ENCODE results near the gene GSTT2B.
"Not testable (repeated sequence)": the region's sequence is repeated elsewhere in the genome, so short reads cannot be mapped to it uniquely, and the experiment has no call there.

GSTT2B gene

DNA sequence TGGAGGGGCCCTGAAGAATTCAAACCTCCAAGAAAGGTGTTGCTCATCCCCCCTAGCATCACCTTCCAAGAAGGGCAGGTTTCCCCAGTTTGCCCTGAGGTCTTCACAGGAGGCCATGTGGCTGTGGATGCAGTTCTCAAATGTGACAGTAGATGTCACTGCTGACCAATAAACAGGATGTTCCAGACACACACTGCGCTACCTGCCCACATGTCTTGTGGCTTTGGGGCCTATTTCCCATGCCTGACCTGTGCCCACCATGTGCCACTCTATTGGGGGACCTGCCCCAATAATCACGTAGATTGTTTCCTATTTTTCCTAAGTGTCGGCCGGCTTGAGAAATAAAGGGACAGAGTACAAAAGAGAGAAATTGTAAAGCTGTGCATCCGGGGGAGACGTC is 23.4 kb upstream of the GSTT2B start:
- DNase-seq = no peak

DNA sequence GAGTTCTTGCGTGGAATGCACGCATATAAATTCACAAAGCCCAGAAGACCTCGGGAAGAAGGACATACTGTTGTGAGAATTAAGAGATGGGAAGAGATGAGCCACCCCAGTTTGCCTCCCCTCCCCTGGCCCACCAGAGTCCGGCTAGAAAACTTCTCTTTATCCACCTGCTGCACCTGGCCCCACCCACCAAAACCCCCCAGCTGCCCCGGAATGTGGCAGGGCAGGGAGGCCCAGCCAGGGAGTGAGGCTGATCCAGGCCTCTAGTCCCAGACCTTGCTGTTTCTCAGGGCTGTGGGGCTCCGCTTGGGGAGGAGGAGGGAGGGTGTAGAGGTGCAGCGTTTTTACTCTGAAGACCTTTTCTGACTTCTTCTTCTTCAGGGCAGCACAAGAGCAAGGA is 19.6 kb upstream of the GSTT2B start:
- DNase-seq = not testable (repeated sequence)

DNA sequence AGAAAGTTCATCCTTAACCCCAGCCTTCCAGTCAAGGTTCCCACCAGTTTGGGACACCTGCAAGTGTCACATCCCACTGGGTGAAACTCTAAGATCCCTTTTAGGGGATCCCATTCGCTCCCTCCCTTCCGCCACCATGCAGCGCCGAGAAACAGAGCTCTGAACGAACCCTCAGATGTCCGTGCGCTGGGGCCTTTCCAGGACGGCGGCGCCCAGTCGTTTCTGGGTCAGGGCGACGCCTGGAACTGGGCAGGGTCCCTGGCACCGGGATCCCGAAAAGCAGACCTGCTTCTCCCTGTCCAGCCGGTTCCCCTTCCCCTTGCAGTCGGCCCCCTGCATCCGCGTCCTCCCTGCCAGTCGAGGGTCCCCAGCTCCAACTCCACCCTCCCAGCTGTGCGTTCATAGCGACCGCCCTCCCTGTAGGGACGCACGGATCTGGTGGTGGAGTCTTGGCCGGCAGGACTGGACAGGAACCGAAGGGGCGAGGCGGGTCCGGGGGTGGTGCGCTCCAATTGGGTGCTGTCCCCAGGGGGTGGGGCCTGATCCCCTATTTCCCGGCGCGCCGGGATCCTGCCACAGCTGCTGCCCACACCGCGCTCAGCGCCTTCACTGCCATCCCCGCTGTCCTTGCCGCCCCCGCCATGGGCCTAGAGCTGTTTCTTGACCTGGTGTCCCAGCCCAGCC is 18.7 kb upstream of the GSTT2B start, which contains the start of gene GSTT2:
TSS of gene GSTT2 (plus strand) at position 578 of the 684 bp plus-strand sequence.
- DNase-seq = not testable (repeated sequence)

DNA sequence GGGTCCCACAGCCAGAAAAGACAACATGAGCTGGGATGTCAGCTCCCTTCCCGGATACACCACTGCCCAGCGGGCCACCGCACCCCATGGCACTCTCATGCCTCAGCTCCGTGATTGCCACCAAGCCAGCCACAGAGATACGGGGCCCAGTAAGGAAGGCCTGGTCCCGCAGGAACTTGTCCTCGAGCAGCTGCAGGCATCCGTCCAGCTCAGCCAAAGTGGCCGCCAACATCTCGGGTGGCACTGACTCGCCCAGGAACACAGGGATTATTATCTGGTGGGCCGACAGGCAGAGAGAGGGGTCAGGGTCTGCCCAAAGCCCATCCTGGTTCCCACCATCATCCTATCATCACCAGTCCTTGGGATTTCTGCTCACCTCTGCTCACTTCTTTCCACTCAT is 16.3 kb upstream of the GSTT2B start:
- DNase-seq = not testable (repeated sequence)

DNA sequence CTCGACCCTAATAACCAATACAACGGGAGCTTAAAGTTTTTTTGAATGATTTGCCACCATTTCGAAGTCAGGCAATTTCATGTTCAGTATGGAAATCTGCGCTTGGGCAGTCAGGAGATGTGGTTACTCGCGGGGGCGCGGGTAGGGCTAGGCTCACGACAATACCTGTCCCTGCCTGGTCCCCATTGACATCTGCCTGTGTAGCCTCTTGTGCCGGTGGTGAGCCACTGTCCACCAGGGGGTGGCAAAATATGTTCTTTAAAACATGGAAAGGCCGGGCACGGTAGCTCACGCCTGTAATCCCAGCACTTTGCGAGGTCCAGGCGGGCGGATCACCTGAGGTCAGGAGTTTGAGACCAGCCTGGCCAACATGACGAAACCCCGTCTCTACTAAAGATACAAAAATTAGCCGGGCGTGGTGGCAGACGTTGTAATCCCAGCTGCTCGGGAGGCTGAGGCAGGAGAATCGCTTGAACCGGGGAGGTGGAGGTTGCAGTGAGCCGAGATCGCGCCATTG is 13.9 kb upstream of the GSTT2B start:
- not testable (repeated sequence) for DNase-seq

DNA sequence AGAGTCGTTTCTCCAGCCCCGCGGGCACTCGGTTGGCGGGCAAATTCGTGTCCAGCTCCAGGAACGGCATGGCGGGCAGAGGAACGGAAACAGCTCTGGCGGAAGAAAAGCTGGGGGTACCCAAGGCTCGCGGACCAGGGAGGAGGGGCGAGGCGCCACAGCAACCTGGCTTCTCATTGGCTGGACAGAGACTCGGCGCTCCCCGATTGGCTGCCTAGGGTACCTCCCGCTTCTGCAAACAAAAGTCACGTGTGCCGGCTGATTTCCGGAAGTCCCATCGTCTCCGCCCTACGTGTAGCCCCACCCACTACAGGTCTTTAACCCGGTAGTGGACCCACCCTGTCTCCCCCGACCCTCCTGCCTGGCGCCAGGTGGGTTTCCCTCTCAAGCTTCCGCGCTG is 13.3 kb upstream of the GSTT2B start, which contains the start of gene DDT:
TSS of gene DDT (minus strand) at position 97 of the 400 bp plus-strand sequence. CDS start at position 70, 27 bp downstream.
- DNase-seq = not testable (repeated sequence)

DNA sequence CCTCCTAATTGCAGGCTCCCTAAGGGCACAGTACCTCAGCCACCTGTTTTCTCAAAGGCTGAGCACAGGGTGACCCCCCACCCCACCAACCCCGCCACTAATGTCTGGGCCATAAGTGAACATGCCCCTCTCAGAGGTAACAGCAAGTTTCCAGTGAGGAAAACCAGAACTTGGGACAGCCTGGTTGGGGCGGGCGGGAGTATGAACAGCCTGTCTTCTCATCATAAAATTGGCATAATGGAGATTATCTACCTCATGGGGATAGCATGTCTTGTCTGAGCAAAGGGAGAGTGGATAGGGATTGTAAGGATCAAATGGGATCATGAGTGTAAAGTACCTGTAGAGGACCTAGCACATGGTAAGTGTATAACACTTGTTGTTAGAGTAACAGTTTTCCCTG is 10.9 kb upstream of the GSTT2B start:
- DNase-seq = not testable (repeated sequence)

DNA sequence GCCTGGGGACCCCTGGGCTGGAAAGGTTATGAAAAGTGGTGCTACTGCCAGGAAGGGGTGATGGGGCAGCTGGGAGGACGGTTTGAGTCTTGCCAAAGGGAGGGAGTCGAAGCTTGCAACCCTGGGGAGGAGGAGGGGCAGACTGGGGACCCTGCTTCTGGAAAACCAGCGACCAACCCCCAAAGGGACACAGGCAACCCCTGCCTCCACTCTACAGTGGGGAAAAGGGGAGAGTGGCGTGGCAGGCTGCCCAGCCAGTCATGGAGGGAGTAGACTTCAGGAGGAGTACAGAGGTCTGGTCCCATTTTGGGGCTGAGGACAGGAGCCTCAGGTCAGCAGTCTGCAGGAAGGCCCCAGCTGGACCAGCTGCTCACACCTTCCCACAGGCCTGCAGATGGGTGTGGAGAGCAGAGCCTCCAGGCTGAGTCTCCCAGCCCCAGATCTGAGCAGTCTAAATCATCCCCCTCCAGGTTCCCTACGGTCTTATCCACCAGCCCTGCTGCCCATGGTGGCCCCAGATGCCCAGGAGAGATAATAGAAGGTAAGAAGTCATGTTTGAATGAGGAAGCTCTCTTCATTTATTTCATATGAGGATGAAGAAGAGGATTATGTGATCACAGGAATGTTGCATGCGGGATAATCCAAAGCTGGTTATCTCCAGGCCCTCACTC is 10.0 kb upstream of the GSTT2B start:
- no peak for DNase-seq

DNA sequence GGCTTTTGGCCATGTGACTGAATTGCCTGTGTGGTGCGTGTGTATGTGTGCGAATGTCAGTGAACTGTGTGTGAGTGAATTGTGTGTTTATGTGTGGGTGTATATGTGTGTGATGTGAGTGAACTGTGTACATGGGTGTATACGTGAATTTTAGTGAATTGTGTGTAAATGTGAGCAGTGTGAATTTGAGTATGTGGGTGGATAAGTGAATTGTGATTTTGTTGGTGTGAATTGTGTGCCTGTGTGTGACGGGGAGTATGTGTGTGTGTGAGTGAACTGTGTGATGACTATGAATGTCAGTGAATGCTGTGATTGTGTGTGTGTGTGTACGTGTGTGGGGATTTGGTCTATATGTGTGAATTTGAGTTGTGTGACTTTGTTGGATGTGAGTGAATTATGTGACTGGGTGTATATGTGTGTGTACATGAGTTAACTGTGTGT is 9.2 kb upstream of the GSTT2B start:
- DNase-seq = no peak

DNA sequence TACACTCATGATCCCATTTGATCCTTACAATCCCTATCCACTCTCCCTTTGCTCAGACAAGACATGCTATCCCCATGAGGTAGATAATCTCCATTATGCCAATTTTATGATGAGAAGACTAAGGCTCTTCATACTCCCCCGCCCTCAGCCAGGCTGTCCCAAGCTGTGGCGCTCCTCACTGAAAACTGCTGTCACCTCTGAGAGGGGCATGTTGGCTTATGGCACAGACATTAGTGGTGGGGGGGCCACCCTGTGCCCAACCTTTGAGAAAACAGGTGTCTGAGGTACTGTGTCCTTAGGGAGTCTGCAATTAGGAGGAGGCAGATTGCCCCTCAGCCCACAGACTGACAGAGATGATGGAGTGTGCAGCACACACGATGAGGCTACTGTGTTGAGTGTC is 8.1 kb upstream of the GSTT2B start:
- no peak for DNase-seq

DNA sequence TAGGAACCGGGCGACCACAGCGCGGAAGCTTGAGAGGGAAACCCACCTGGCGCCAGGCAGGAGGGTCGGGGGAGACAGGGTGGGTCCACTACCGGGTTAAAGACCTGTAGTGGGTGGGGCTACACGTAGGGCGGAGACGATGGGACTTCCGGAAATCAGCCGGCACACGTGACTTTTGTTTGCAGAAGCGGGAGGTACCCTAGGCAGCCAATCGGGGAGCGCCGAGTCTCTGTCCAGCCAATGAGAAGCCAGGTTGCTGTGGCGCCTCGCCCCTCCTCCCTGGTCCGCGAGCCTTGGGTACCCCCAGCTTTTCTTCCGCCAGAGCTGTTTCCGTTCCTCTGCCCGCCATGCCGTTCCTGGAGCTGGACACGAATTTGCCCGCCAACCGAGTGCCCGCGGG is 5.6 kb upstream of the GSTT2B start, which contains the start of gene DDTL:
TSS of gene DDTL (plus strand) at position 321 of the 400 bp plus-strand sequence. CDS start at position 348, 27 bp downstream.
- DNase-seq = not testable (repeated sequence)

DNA sequence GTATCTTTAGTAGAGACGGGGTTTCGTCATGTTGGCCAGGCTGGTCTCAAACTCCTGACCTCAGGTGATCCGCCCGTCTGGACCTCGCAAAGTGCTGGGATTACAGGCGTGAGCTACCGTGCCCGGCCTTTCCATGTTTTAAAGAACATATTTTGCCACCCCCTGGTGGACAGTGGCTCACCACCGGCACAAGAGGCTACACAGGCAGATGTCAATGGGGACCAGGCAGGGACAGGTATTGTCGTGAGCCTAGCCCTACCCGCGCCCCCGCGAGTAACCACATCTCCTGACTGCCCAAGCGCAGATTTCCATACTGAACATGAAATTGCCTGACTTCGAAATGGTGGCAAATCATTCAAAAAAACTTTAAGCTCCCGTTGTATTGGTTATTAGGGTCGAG is 5.1 kb upstream of the GSTT2B start:
- DNase-seq = not testable (repeated sequence)

DNA sequence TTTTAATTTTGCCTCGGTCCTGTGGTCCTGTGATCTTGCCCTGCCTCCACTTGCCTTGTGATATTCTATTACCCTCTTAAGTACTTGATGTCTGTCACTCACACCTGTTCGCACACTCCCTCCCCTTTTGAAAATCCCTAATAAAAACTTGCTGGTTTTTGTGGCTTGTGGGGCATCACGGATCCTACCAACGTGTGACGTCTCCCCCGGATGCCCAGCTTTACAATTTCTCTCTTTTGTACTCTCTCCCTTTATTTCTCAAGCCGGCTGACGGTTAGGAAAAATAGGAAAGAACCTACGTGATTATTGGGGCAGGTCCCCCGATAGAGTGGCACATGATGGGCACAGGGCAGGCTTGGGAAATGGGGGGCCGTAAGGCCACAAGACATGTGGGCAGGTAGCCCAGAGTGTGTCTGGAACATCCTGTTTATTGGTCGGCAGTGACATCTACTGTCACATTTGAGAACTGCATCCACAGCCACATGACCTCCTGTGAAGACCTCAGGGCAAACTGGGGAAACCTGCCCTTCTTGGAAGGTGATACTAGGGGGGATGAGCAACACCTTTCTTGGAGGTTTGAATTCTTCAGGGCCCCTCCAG is 4.6 kb downstream of the GSTT2B start:
- not testable (repeated sequence) for DNase-seq

DNA sequence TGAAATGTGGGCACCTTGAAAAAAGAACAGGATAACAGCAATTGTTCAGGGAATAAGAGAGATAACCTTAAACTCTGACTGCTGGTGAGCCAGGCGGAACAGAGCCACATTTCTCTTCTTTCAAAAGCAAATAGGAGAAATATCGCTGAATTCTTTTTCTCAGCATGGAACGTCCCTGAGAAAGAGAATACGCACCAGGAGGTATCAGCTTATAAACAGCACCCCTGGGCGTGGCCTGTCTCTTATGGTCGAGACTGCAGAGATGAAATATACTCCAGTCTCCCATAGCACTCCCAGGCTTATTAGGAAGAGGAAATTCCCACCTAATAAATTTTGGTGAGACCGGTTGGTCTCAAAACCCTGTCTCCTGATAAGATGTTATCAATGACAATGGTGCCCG is 5.1 kb downstream of the GSTT2B start:
- not testable (repeated sequence) for DNase-seq

DNA sequence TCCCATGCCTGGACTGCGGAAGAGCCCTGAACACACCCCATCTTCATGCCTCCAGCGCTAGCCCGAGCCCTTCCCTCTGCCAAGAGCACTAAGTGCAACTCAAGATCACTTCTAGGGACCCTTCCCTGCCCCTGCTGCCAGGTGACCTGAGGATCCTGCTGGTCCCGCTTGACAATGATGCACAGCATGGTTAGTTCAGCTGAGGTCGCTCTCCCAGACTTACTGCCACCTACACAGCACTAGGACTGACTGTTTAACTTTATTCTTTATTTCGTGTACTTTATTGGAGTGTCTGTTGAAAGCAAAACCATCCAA is 6.0 kb downstream of the GSTT2B start:
- DNase-seq = not testable (repeated sequence)

DNA sequence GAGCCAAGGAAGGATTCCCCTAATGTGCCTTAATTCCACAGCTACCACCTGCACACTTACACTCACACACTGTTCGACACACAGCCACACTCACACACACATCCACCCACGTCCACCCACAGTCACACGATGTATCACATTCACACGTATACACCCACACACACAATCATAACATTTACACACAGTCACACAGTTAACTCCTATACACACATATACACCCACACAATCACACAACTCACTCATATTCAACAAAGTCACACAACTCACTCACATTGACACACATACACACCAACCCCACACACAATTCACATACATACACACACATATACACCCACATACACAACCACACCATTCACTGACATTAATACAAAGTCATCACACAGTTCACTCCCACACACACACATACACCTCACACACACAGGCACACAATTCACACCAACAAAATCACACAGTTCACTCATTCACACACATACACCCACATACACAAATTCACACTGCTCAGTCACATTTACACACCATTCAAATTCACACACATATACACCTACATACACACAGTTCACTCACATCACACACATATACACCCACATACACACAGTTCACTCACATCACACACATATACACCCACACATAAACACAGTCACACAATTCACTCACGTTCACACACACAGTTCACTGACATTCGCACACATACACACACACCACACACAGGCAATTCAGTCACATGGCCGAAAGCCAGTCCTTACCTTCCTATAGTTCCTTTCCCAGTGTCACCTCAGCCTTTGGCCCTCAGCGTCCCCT is 6.6 kb downstream of the GSTT2B start:
- DNase-seq = not testable (repeated sequence)

DNA sequence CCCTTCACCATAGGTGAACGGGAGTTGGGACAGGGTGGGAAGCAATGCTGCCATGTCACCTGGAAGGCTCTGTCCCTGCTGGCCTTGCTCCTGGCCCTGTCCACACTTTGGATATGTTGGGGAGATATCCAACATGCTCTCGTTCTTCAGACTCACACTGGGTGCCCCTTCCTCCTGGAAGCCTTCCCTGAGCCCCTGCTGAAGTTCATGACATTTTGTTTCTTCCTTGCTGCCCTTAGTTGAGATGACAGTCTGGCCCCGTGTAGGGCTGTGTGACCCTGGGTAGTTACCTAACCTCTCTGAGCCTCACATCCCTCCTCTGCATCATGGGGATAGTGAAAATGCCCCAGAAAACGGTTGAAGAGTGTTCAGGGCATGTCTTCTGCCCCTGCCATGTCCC is 7.5 kb downstream of the GSTT2B start:
- DNase-seq = not testable (repeated sequence)

DNA sequence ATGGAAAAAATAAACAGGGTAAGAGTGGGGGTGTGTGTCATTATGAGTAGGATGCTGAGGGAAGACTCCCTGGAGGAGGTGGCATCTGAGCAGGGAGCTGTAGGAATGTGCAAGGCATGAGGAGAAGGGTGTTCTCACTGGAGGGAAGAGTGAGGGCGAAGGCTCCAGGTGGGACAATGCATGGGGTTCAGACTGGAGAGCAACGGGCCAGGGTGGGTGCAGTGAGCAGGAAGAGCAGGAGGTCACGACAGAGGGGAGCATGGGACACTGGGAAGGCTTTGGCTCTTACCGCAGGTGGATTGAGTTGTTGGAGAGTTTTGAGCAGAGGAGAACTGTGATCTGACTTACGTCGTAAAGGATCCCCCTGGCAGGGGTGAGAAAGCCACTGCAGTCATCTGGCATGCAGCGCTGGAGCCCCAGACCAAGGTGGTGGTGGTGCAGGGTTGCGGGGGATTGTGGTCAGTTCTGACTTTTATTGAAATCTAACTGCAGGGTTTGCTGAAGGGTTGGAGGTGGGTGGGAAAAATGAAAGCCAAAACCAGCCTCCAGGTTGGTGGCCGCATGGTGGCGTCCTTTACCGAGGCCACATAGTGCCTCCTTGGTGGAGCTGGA is 8.1 kb downstream of the GSTT2B start:
- DNase-seq = not testable (repeated sequence)

DNA sequence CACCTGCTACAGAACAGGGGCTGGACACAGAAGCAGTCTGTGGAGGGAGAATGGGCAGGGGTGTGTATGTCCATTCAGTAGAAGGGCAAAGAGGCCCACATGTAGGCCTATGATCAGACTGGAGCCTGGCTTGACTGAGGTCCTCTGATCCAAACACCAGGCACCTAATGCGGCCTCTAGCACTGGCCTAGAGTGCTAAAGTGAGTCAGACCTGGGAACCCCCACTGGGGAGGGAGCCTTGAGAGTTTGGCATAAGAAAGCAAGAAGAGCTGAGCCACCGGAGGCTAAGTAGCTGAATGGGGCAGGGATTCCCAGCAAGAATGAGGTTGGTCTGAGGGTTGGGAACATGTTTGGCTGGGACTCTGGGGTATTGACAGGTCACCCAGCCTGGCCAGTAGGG is 9.6 kb downstream of the GSTT2B start:
- not testable (repeated sequence) for DNase-seq

DNA sequence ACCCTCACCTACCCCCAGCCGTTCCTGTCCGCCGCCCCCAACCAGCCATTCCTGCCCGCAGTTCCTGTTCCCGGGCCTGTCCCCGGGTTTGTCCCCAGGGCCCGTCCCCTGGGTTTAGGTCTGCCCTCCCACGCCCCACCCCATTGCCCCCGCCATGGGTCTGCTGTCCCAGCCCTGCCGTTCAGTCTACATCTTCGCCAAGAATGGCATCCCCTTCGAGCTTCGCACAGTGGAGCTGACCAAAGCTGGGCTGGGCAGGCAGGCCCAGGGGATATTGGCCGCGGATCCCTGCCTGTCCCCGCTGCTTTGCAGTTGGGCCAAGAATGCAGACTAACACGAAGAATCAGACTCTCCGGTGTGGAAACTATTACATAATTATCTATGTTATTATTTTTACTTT is 11.2 kb downstream of the GSTT2B start:
- not testable (repeated sequence) for DNase-seq

DNA sequence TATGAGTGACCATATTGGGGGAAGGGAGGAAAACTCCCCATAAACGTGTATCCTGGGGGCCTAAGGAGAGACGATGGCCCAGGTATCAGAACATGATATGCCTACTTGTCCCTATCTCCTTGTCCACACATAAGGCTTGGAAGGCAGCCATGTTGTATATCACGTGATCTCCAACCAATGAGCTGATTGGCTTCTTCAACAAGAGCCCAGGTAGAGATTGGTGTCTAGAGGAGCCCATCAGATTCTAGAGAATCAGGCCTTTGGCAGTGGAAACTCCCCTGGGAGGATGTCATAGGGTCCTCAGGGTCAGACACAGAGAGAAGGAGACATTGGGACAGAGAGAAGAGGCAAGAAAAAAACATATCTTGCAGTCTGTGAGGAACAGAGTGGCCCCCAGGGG is 13.6 kb downstream of the GSTT2B start:
- DNase-seq = not testable (repeated sequence)

DNA sequence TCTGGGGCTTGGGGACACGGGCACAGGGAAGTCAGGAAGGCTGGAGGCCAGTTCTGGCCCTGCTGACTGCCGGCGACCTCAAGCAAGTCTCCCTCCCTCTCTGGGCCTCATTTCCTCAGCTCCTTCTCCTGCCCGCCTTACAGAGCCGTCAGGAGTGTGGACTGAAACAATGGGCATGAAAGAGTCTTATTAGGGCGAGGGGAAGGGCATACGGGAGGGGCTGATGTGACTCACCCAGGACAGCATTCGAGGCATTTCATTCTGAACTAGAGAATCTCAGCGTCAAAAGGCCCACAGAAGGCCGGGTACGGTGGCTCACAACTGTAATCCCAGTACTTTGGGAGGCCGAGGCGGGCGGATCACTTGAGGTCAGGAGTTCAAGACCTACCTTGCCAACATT is 20.8 kb downstream of the GSTT2B start:
- not testable (repeated sequence) for DNase-seq
